Measurements from ENCODE around the gene TACC2.

The TACC2 gene

GRCh38 chr10:122040786-122041185 lies 51.8 kb downstream of the TACC2 start:
- H3K9me3 ChIP-seq (ENCODE audit: insufficient read depth, low read depth, low read length), result no peaks in the 10 kb centered on the region
- peaks cover 18% of the 10 kb centered on the region; the same call in 1 of the 2 replicates for H3K4me1 ChIP-seq (ENCODE audit: insufficient read depth, low read length)
- no peaks in the 10 kb centered on the region for H3K36me3 ChIP-seq (ENCODE audit: insufficient read depth, low read depth, low read length)
- H3K4me3 ChIP-seq (ENCODE audit: low read length), result no peak overlapping the region
- H3K9ac ChIP-seq (ENCODE audit: low read depth, low read length), result no peak overlapping the region
- no peak overlapping the region for H3K27ac ChIP-seq (ENCODE audit: low read length)
- H3K27me3 ChIP-seq (ENCODE audit: insufficient read depth, low read length), result no peaks in the 10 kb centered on the region

GRCh38 chr10:122042836-122043235 lies 53.9 kb downstream of the TACC2 start:
- Histone ChIP-seq H3K27ac (ENCODE audit: low read length) (no peak overlapping the region), H3K9me3 (ENCODE audit: insufficient read depth, low read depth, low read length) (no peaks in the 10 kb centered on the region), H3K36me3 (ENCODE audit: insufficient read depth, low read depth, low read length) (no peaks in the 10 kb centered on the region), H3K9ac (ENCODE audit: low read depth, low read length) (no peak overlapping the region), H3K4me3 (ENCODE audit: low read length) (no peak overlapping the region), H3K27me3 (ENCODE audit: insufficient read depth, low read length) (no peaks in the 10 kb centered on the region), H3K4me1 (ENCODE audit: insufficient read depth, low read length) (peaks cover 18% of the 10 kb centered on the region; the same call in 1 of the 2 replicates)

- Histone ChIP-seq H3K9ac (ENCODE audit: low read depth, low read length) (peak overlapping the region; percentile 64; the same call in 1 of the 2 replicates), H3K36me3 (ENCODE audit: insufficient read depth, low read depth, low read length) (no peaks in the 10 kb centered on the region), H3K27ac (ENCODE audit: low read length) (no peak overlapping the region), H3K9me3 (ENCODE audit: insufficient read depth, low read depth, low read length) (no peaks in the 10 kb centered on the region), H3K4me3 (ENCODE audit: low read length) (peak overlapping the region; percentile 45; the same call in 1 of the 2 replicates), H3K27me3 (ENCODE audit: insufficient read depth, low read length) (no peaks in the 10 kb centered on the region), H3K4me1 (ENCODE audit: insufficient read depth, low read length) (peaks cover 20% of the 10 kb centered on the region; the same call in 1 of the 2 replicates)
Measured at GRCh38 chr10:122044045-122044661, 55.2 kb downstream of the TACC2 start.

GRCh38 chr10:122044713-122045112 lies 55.8 kb downstream of the TACC2 start:
- Histone ChIP-seq H3K9ac (ENCODE audit: low read depth, low read length) (peak overlapping the region; percentile 64; the same call in 1 of the 2 replicates), H3K27me3 (ENCODE audit: insufficient read depth, low read length) (no peaks in the 10 kb centered on the region), H3K36me3 (ENCODE audit: insufficient read depth, low read depth, low read length) (no peaks in the 10 kb centered on the region), H3K4me3 (ENCODE audit: low read length) (peak overlapping the region; percentile 45; the same call in 1 of the 2 replicates), H3K27ac (ENCODE audit: low read length) (no peak overlapping the region), H3K4me1 (ENCODE audit: insufficient read depth, low read length) (peaks cover 20% of the 10 kb centered on the region; the same call in 1 of the 2 replicates), H3K9me3 (ENCODE audit: insufficient read depth, low read depth, low read length) (no peaks in the 10 kb centered on the region)

GRCh38 chr10:122045212-122045611 lies 56.2 kb downstream of the TACC2 start:
- Histone ChIP-seq H3K9ac (ENCODE audit: low read depth, low read length) (peak overlapping the region; percentile 64; the same call in 1 of the 2 replicates), H3K4me3 (ENCODE audit: low read length) (peak overlapping the region; percentile 45; the same call in 1 of the 2 replicates), H3K36me3 (ENCODE audit: insufficient read depth, low read depth, low read length) (no peaks in the 10 kb centered on the region), H3K9me3 (ENCODE audit: insufficient read depth, low read depth, low read length) (no peaks in the 10 kb centered on the region), H3K4me1 (ENCODE audit: insufficient read depth, low read length) (peaks cover 20% of the 10 kb centered on the region; the same call in 1 of the 2 replicates), H3K27ac (ENCODE audit: low read length) (no peak overlapping the region), H3K27me3 (ENCODE audit: insufficient read depth, low read length) (no peaks in the 10 kb centered on the region)

- Histone ChIP-seq H3K4me3 (ENCODE audit: low read length) (no peak overlapping the region), H3K9ac (ENCODE audit: low read depth, low read length) (no peak overlapping the region), H3K36me3 (ENCODE audit: insufficient read depth, low read depth, low read length) (no peaks in the 10 kb centered on the region), H3K27me3 (ENCODE audit: insufficient read depth, low read length) (no peaks in the 10 kb centered on the region), H3K4me1 (ENCODE audit: insufficient read depth, low read length) (peaks cover 24% of the 10 kb centered on the region; the same call in 1 of the 2 replicates), H3K27ac (ENCODE audit: low read length) (no peak overlapping the region), H3K9me3 (ENCODE audit: insufficient read depth, low read depth, low read length) (no peaks in the 10 kb centered on the region)
Measured at GRCh38 chr10:122047560-122047959, 58.6 kb downstream of the TACC2 start.

- Histone ChIP-seq H3K4me3 (ENCODE audit: low read length) (no peak overlapping the region), H3K9ac (ENCODE audit: low read depth, low read length) (no peak overlapping the region), H3K9me3 (ENCODE audit: insufficient read depth, low read depth, low read length) (no peaks in the 10 kb centered on the region), H3K4me1 (ENCODE audit: insufficient read depth, low read length) (peaks cover 19% of the 10 kb centered on the region; the same call in 1 of the 2 replicates), H3K27me3 (ENCODE audit: insufficient read depth, low read length) (no peaks in the 10 kb centered on the region), H3K27ac (ENCODE audit: low read length) (no peak overlapping the region), H3K36me3 (ENCODE audit: insufficient read depth, low read depth, low read length) (no peaks in the 10 kb centered on the region)
Measured at GRCh38 chr10:122049076-122049475, 60.1 kb downstream of the TACC2 start.

GRCh38 chr10:122050311-122050710 lies 61.3 kb downstream of the TACC2 start:
- Histone ChIP-seq H3K27me3 (ENCODE audit: insufficient read depth, low read length) (no peaks in the 10 kb centered on the region), H3K4me1 (ENCODE audit: insufficient read depth, low read length) (peaks cover 7% of the 10 kb centered on the region; the same call in 1 of the 2 replicates), H3K27ac (ENCODE audit: low read length) (no peak overlapping the region), H3K4me3 (ENCODE audit: low read length) (no peak overlapping the region), H3K9me3 (ENCODE audit: insufficient read depth, low read depth, low read length) (no peaks in the 10 kb centered on the region), H3K9ac (ENCODE audit: low read depth, low read length) (no peak overlapping the region), H3K36me3 (ENCODE audit: insufficient read depth, low read depth, low read length) (no peaks in the 10 kb centered on the region)

GRCh38 chr10:122050811-122051210 lies 61.8 kb downstream of the TACC2 start:
- H3K27me3 ChIP-seq (ENCODE audit: insufficient read depth, low read length), result no peaks in the 10 kb centered on the region
- H3K4me3 ChIP-seq (ENCODE audit: low read length), result no peak overlapping the region
- peaks cover 7% of the 10 kb centered on the region; the same call in 1 of the 2 replicates for H3K4me1 ChIP-seq (ENCODE audit: insufficient read depth, low read length)
- no peaks in the 10 kb centered on the region for H3K36me3 ChIP-seq (ENCODE audit: insufficient read depth, low read depth, low read length)
- H3K9me3 ChIP-seq (ENCODE audit: insufficient read depth, low read depth, low read length), result no peaks in the 10 kb centered on the region
- H3K27ac ChIP-seq (ENCODE audit: low read length), result no peak overlapping the region
- no peak overlapping the region for H3K9ac ChIP-seq (ENCODE audit: low read depth, low read length)

- no peak overlapping the region; the same call in 1 of the 2 replicates for H3K9ac ChIP-seq (ENCODE audit: low read depth, low read length)
- H3K27ac ChIP-seq (ENCODE audit: low read length), result no peak overlapping the region
- H3K9me3 ChIP-seq (ENCODE audit: insufficient read depth, low read depth, low read length), result no peaks in the 10 kb centered on the region
- no peaks in the 10 kb centered on the region for H3K36me3 ChIP-seq (ENCODE audit: insufficient read depth, low read depth, low read length)
- H3K4me1 ChIP-seq (ENCODE audit: insufficient read depth, low read length), result peaks cover 7% of the 10 kb centered on the region; the same call in 1 of the 2 replicates
- H3K27me3 ChIP-seq (ENCODE audit: insufficient read depth, low read length), result no peaks in the 10 kb centered on the region
- no peak overlapping the region for H3K4me3 ChIP-seq (ENCODE audit: low read length)
Measured at GRCh38 chr10:122051609-122052385, 62.8 kb downstream of the TACC2 start.

GRCh38 chr10:122052701-122053100 lies 63.7 kb downstream of the TACC2 start:
- H3K9me3 ChIP-seq (ENCODE audit: insufficient read depth, low read depth, low read length), result no peaks in the 10 kb centered on the region
- H3K27ac ChIP-seq (ENCODE audit: low read length), result no peak overlapping the region
- no peaks in the 10 kb centered on the region for H3K36me3 ChIP-seq (ENCODE audit: insufficient read depth, low read depth, low read length)
- no peak overlapping the region for H3K9ac ChIP-seq (ENCODE audit: low read depth, low read length)
- H3K27me3 ChIP-seq (ENCODE audit: insufficient read depth, low read length), result no peaks in the 10 kb centered on the region
- peaks cover 7% of the 10 kb centered on the region; the same call in 1 of the 2 replicates for H3K4me1 ChIP-seq (ENCODE audit: insufficient read depth, low read length)
- H3K4me3 ChIP-seq (ENCODE audit: low read length), result no peak overlapping the region
